ENCODE results near the gene FYCO1. TPM values are rescaled to one million over a fixed set of nuclear protein-coding genes. Genes with fewer than 3 reads are reported as not detected.

FYCO1 gene
- total RNA-seq, 2 experiments from 2014 or later: 14.1 to 14.5 TPM

- Mint-ChIP-seq H3K27ac (peak overlapping the region; percentile 16), H3K9me3 (peaks cover 2% of the 10 kb centered on the region), H3K4me1 (ENCODE audit: low read depth) (peaks cover 71% of the 10 kb centered on the region), H3K27me3 (no peaks in the 10 kb centered on the region), H3K36me3 (ENCODE audit: low read depth) (peaks cover 72% of the 10 kb centered on the region), H3K4me3 (no peak overlapping the region)
- POLR2A ChIA-PET: interaction anchor here (1.0 kb wide), 1 partner anchor 10 kb away, joined by 3 read pairs; no protein-coding TSS in a partner anchor
- no peak for ATAC-seq
- no peak for TF ChIP-seq CTCF (IDR thresholded peaks at IDR 0.05)
- DNase-seq: no peak
- CTCF ChIA-PET: interaction anchor here (1.3 to 6.6 kb wide), 3 partner anchors 9 to 103 kb away, joined by 3 to 43 read pairs (median 36); no protein-coding TSS in a partner anchor
- intact Hi-C loops (cut with micrococcal nuclease): loop anchor here (5.0 kb wide), 2 partner anchors 32 to 93 kb away; partner anchors contain the start of gene CXCR6
These were observed 20.9 kb downstream of the FYCO1 start for GRCh38 chr3:45974686-45975085.

- no peaks in the 10 kb centered on the region for H3K9me3 Mint-ChIP-seq
- ChIA-PET POLR2A (interaction anchor here (1.0 to 1.5 kb wide), 4 partner anchors 9 to 327 kb away, joined by 3 to 5 read pairs (median 4); no protein-coding TSS in a partner anchor), CTCF (interaction anchor here (1.1 to 6.6 kb wide), 3 partner anchors 28 to 105 kb away, joined by 3 to 43 read pairs (median 5); no protein-coding TSS in a partner anchor)
- intact Hi-C loops (cut with micrococcal nuclease): no loop called here
- no peak overlapping the region for H3K4me3 Mint-ChIP-seq
- no peak for TF ChIP-seq CTCF (IDR thresholded peaks at IDR 0.05)
- H3K27ac Mint-ChIP-seq: peak overlapping the region; percentile 60
- ATAC-seq (peak; percentile 38), DNase-seq (peak; percentile 29)
- H3K4me1 Mint-ChIP-seq (ENCODE audit: low read depth): peaks cover 60% of the 10 kb centered on the region
- H3K36me3 Mint-ChIP-seq (ENCODE audit: low read depth): peaks cover 72% of the 10 kb centered on the region
- no peaks in the 10 kb centered on the region for H3K27me3 Mint-ChIP-seq
These were observed 22.9 kb downstream of the FYCO1 start for GRCh38 chr3:45972534-45973402.

GRCh38 chr3:45969953-45970352, 25.7 kb downstream of the FYCO1 start:
- Mint-ChIP-seq H3K27ac (peak overlapping the region; percentile 60), H3K36me3 (ENCODE audit: low read depth) (peaks cover 71% of the 10 kb centered on the region), H3K4me1 (ENCODE audit: low read depth) (peaks cover 56% of the 10 kb centered on the region), H3K27me3 (no peaks in the 10 kb centered on the region), H3K4me3 (no peak overlapping the region), H3K9me3 (no peaks in the 10 kb centered on the region)
- TF ChIP-seq CTCF (IDR thresholded peaks at IDR 0.05): no peak
- no peak for DNase-seq
- intact Hi-C loops (cut with micrococcal nuclease): no loop called here
- no peak for ATAC-seq
- CTCF ChIA-PET: interaction anchor here (1.0 to 14.2 kb wide), 4 partner anchors 11 to 111 kb away, joined by 3 to 136 read pairs (median 10); no protein-coding TSS in a partner anchor
- POLR2A ChIA-PET: interaction anchor here (1.2 to 1.9 kb wide), 3 partner anchors 24 to 30 kb away, joined by 3 to 6 read pairs (median 3); partner anchors contain the start of gene FYCO1

- H3K27ac Mint-ChIP-seq: no peak overlapping the region
- H3K27me3 Mint-ChIP-seq: no peaks in the 10 kb centered on the region
- H3K4me1 Mint-ChIP-seq (ENCODE audit: low read depth): peaks cover 58% of the 10 kb centered on the region
- intact Hi-C loops (cut with micrococcal nuclease): no loop called here
- no peak for TF ChIP-seq CTCF (IDR thresholded peaks at IDR 0.05)
- H3K36me3 Mint-ChIP-seq (ENCODE audit: low read depth): peaks cover 71% of the 10 kb centered on the region
- ChIA-PET POLR2A (interaction anchor here (0.9 to 1.9 kb wide), 6 partner anchors 15 to 30 kb away, joined by 3 to 7 read pairs (median 4); partner anchors contain the start of gene FYCO1), CTCF (interaction anchor here (0.7 to 14.2 kb wide), 7 partner anchors 12 to 231 kb away, joined by 3 to 136 read pairs (median 4); partner anchors contain the start of gene CXCR6)
- no peaks in the 10 kb centered on the region for H3K9me3 Mint-ChIP-seq
- no peak overlapping the region for H3K4me3 Mint-ChIP-seq
- ATAC-seq (no peak), DNase-seq (no peak)
These were observed 26.5 kb downstream of the FYCO1 start for GRCh38 chr3:45969116-45969515.

Data from activated CD8-positive, alpha-beta T cell treated with anti-CD3 and anti-CD28 coated beads for 36 hours (primary cell).